K562 (cell line): ENCODE results near the gene USP15. TPM values are rescaled to one million over a fixed set of nuclear protein-coding genes. Genes with fewer than 3 reads are reported as not detected.

Experiments used
- ATAC-seq: fragments of 200-7000 bp; cut with Tn5 transposase; 3 replicates; pipeline ENCODE4 v1.9.1; 2020; ENCODE audit warnings: moderate library complexity
- BruUV-seq: library from RNA; stranded (reverse); fragments of 400-500 nt; replicated peaks from 2 replicates; lab custom pipeline; 2021; lab: Mats Ljungman, UMichigan
- CTCF ChIA-PET: fragments of 300-600 bp; formaldehyde crosslinking; extraction: SDS; loops from one replicate; lab custom pipeline; 2021; ENCODE audit warnings: low intra/inter-chr PET ratio; lab: Yijun Ruan, JAX
- POLR2A ChIA-PET: fragments of 300-600, 350-650 bp; sonication (Branson Sonifier 250); formaldehyde crosslinking; extraction: SDS; loops from one replicate; lab custom pipeline; 2021; ENCODE audit warnings: antibody characterized with exemption, inconsistent platforms; lab: Yijun Ruan, JAX
- DNase-seq, 4 experiments: peaks; one replicate each; pipeline versions ENCODE4 v3.0.0 to v3.0.0-alpha.2; 2011 to 2018; ENCODE audit warnings: low spot score in 3 of 4, mixed read lengths in 3 of 4; ENCODE audit errors: extremely low read depth in 1 of 4
- FAIRE-seq: peaks from 2 replicates; lab custom pipeline; 2011; peaks lifted over from hg19 to GRCh38; lab: Jason Lieb, UNC
- H2AFZ ChIP-seq: 2 replicates; pipeline ENCODE4 v1.6.0; 2011; ENCODE audit warnings: low read depth, low read length, control low read depth, inconsistent platforms
- H3K27ac ChIP-seq: fragments of 200-600 bp; 3 replicates; pipeline ENCODE4 v1.8.0; 2011; ENCODE audit warnings: low read depth, mild to moderate bottlenecking, control low read depth, inconsistent platforms, low read length, moderate library complexity, mixed read lengths; ENCODE audit errors: extremely low read depth
- H3K27me3 ChIP-seq, 2 experiments: fragments of 300-600 bp in 1 of 2; 2 replicates in 1 of 2; 3 replicates in 1 of 2; pipeline versions ENCODE4 v1.6.0 to v1.8.0; 2011; ENCODE audit warnings: inconsistent platforms in 2 of 2, low read length in 2 of 2, mild to moderate bottlenecking in 1 of 2, mixed read lengths in 1 of 2, moderate library complexity in 1 of 2; ENCODE audit not compliant: control insufficient read depth in 2 of 2, insufficient read depth in 2 of 2
- H3K36me3 ChIP-seq: fragments of 300-600 bp; 3 replicates; pipeline ENCODE4 v1.8.0; 2011; ENCODE audit warnings: mild to moderate bottlenecking, low read length, inconsistent platforms; ENCODE audit not compliant: control insufficient read depth, insufficient read depth
- H3K4me1 ChIP-seq, 2 experiments: fragments of 200-600 bp in 1 of 2; replicated peaks in 1 of 2; 2 replicates in 1 of 2; 3 replicates in 1 of 2; pipeline versions ENCODE4 v1.5.1 to v1.8.0; 2011; ENCODE audit warnings: inconsistent platforms in 2 of 2, low read length in 2 of 2, mild to moderate bottlenecking in 1 of 2, mixed read lengths in 1 of 2, moderate library complexity in 1 of 2; ENCODE audit not compliant: control insufficient read depth in 2 of 2, insufficient read depth in 2 of 2
- H3K4me2 ChIP-seq: 2 replicates; pipeline ENCODE4 v1.6.1; 2011; ENCODE audit warnings: low read length, control low read depth, inconsistent platforms, mixed read lengths; ENCODE audit not compliant: insufficient read depth
- H3K4me3 ChIP-seq: fragments of 200-600 bp; sonication (generic), shearing (Covaris generic); 2 replicates; pipeline ENCODE4 v1.5.1; 2016; ENCODE audit warnings: control low read depth, inconsistent platforms
- H3K79me2 ChIP-seq: fragments of 200-600 bp; 3 replicates; pipeline ENCODE4 v1.8.0; 2011; ENCODE audit warnings: low read length, inconsistent platforms; ENCODE audit not compliant: control insufficient read depth, insufficient read depth
- H3K9ac ChIP-seq, 2 experiments: 2 replicates each; pipeline versions ENCODE4 v1.6.0 to v1.6.1; 2011; ENCODE audit warnings: low read depth in 2 of 2, low read length in 2 of 2, control low read depth in 1 of 2, inconsistent platforms in 1 of 2, mild to moderate bottlenecking in 1 of 2, mixed read lengths in 1 of 2; ENCODE audit not compliant: insufficient read depth in 1 of 2
- H3K9me1 ChIP-seq: one replicate; pipeline ENCODE4 v1.6.0; 2011; ENCODE audit warnings: inconsistent platforms, mild to moderate bottlenecking, low read length, moderate library complexity; ENCODE audit not compliant: control insufficient read depth, insufficient read depth
- H3K9me3 ChIP-seq: replicated peaks from 2 replicates; pipeline ENCODE4 v1.5.1; 2011; ENCODE audit warnings: low read depth, low read length, inconsistent platforms; ENCODE audit not compliant: control insufficient read depth, insufficient read depth
- H4K20me1 ChIP-seq: replicated peaks from 2 replicates; pipeline ENCODE4 v1.6.1; 2011; ENCODE audit warnings: low read length, inconsistent platforms, mixed read lengths; ENCODE audit not compliant: control insufficient read depth, insufficient read depth
- CBX3 ChIP-seq, 2 experiments: IDR thresholded peaks; 1 replicate in 1 of 2; 2 replicates in 1 of 2; pipeline ENCODE4 v1.6.1; 2012; ENCODE audit warnings: inconsistent platforms in 2 of 2, low read length in 2 of 2, borderline replicate concordance in 1 of 2, control low read depth in 1 of 2
- HLTF ChIP-seq: fragments of 450-650 bp; IDR thresholded peaks from 2 replicates; pipeline ENCODE4 v1.6.1; 2016
- JUND ChIP-seq, 2 experiments: IDR thresholded peaks; 2 replicates in 1 of 2; 3 replicates in 1 of 2; pipeline ENCODE4 v1.6.1; 2011; ENCODE audit warnings: borderline replicate concordance in 2 of 2, low read depth in 2 of 2, low read length in 2 of 2, improper control_type of control experiment in 1 of 2, missing biosample characterization in 1 of 2, missing genetic modification characterization in 1 of 2, missing genetic modification reagents in 1 of 2
- PBX2 ChIP-seq, 2 experiments: IDR thresholded peaks in 1 of 2; conservative IDR thresholded peaks in 1 of 2; 2 replicates each; pipeline ENCODE4 v1.6.1; 2016; ENCODE audit warnings: low read depth in 2 of 2, mild to moderate bottlenecking in 1 of 2, missing compliant biosample characterization in 1 of 2, missing genetic modification characterization in 1 of 2, moderate library complexity in 1 of 2
- PPARD ChIP-seq: fragments of 250-450 bp; sonication (Bioruptor Pico); IDR thresholded peaks from 2 replicates; pipeline ENCODE4 v1.8.0; 2022; ENCODE audit warnings: inconsistent platforms, mild to moderate bottlenecking, moderate library complexity
- RBM22 ChIP-seq: fragments of 200-400 bp; formaldehyde crosslinking; IDR thresholded peaks from 2 replicates; pipeline ENCODE4 v1.6.1; 2018; ENCODE audit warnings: low read length, low read depth; ENCODE audit not compliant: poor library complexity, severe bottlenecking
- SIRT6 ChIP-seq: IDR thresholded peaks from one replicate; pipeline ENCODE4 v1.6.1; 2012; ENCODE audit warnings: low read depth, mild to moderate bottlenecking, control low read depth, inconsistent platforms, low read length, moderate library complexity
- YY1 ChIP-seq, 3 experiments: IDR thresholded peaks; 2 replicates each; pipeline ENCODE4 v1.6.1; 2011; ENCODE audit warnings: low read length in 2 of 3, mild to moderate bottlenecking in 2 of 3, moderate library complexity in 2 of 3, borderline replicate concordance in 1 of 3, control low read depth in 1 of 3, low read depth in 1 of 3; ENCODE audit not compliant: insufficient read depth in 3 of 3, insufficient replicate concordance in 2 of 3, control insufficient read depth in 1 of 3, insufficient read length in 1 of 3; ENCODE audit errors: extremely low read depth in 1 of 3
- ZNF584 ChIP-seq: fragments of 200-800 bp; sonication (Bioruptor generic); IDR thresholded peaks from 2 replicates; pipeline ENCODE4 v1.6.1; 2016; ENCODE audit warnings: low read depth, mild to moderate bottlenecking, missing genetic modification characterization, missing compliant biosample characterization
- WGBS: fragments of 100-300 bp; shearing (Covaris generic); methylation state at CpG from one replicate; pipeline ENCODE4 v1.1.6; 2016; ENCODE audit warnings: low coverage, mixed read lengths; ENCODE audit not compliant: insufficient coverage; ENCODE audit errors: missing lambda C conversion rate; 5-methylcytosine and 5-hydroxymethylcytosine counted together
- in situ Hi-C: fragments of 300-500 bp; cut with MboI; formaldehyde crosslinking; loops from 4 replicates; pipeline ENCODE4 v1.15.0; 2018; ENCODE audit warnings: inconsistent platforms, mixed read lengths
- intact Hi-C: fragments of 100-400 bp; cut with micrococcal nuclease; formaldehyde crosslinking; loops from 2 replicates; pipeline ENCODE4 v1.14.2; 2022
- polyA plus RNA-seq, 8 experiments: library from polyadenylated mRNA; depleted of rRNA in 4 of 8; stranded (reverse) in 5 of 8; unstranded in 3 of 8; fragments of >200 nt; fragmentation: Nextera tagmentation in 2 of 8; fragmentation: Illumina TruSeq in 1 of 8; extraction: Ambion mirVana in 2 of 8; extraction: Trizol in 1 of 8; gene quantifications; 2 replicates each; pipeline versions ENCODE4 v1.2.1 to v1.2.3, GENCODE V29; 2011 to 2014; ENCODE audit warnings: inconsistent platforms in 1 of 8, missing spikeins in 1 of 8
- total RNA-seq, 7 experiments: library from RNA; depleted of rRNA in 6 of 7; stranded (reverse); fragments of >200 nt in 6 of 7; fragmentation: Illumina TruSeq in 2 of 7; extraction: Trizol in 2 of 7; gene quantifications; 2 replicates each; pipeline versions ENCODE4 v1.2.1 to v1.2.3, GENCODE V29; 2011 to 2021; ENCODE audit warnings: low replicate concordance in 1 of 7

The USP15 gene
- total and polyA plus RNA-seq, 9 of the 15 experiments (the other 6 are each of a cell fraction or from before 2014, with no cell fraction given): 140 to 272 (median 182) TPM

GRCh38 chr12:62382526-62382925, 122.3 kb downstream of the USP15 start:
- FAIRE-seq (no peak), ATAC-seq (no peak), DNase-seq (no peak)
- POLR2A ChIA-PET: no interaction called here
- no peak overlapping the region for H3K4me2 ChIP-seq
- no peaks in the 10 kb centered on the region for H3K9me1 ChIP-seq
- CTCF ChIA-PET: no interaction called here
- no peaks in the 10 kb centered on the region for H3K9me3 ChIP-seq
- H3K27me3 ChIP-seq: no peaks in the 10 kb centered on the region
- no peaks in the 10 kb centered on the region for H4K20me1 ChIP-seq
- intact Hi-C loops: no loop called here
- H3K27ac ChIP-seq: no peak overlapping the region
- no peak overlapping the region for H3K4me3 ChIP-seq
- no peak overlapping the region for H3K9ac ChIP-seq
- no TSS peak for BruUV-seq
- WGBS: 82% methylated on average over 2 of the region's 2 CpGs
- H3K4me1 ChIP-seq: no peaks in the 10 kb centered on the region
- H3K36me3 ChIP-seq: peaks cover 78% of the 10 kb centered on the region
- H3K79me2 ChIP-seq: peaks cover 33% of the 10 kb centered on the region
- in situ Hi-C loops: no loop called here
- TF ChIP-seq ZNF584 (CRISPR knock-in tag): no peak
- no peak for TF ChIP-seq JUND (IDR thresholded peaks at IDR 0.05; ENCODE audit: borderline replicate concordance, low read depth, low read length)
- TF ChIP-seq JUND (tag; IDR thresholded peaks at IDR 0.05; ENCODE audit: borderline replicate concordance, low read depth, low read length): no peak
- peak; percentile 35 for TF ChIP-seq RBM22
- TF ChIP-seq SIRT6: no peak
- H2AFZ ChIP-seq: no peak overlapping the region

- intact Hi-C loops (no loop called here), in situ Hi-C loops (no loop called here)
- no peaks in the 10 kb centered on the region for H4K20me1 ChIP-seq
- ATAC-seq: no peak
- no TSS peak for BruUV-seq
- no peak overlapping the region for H3K9ac ChIP-seq
- H3K27ac ChIP-seq: no peak overlapping the region
- H3K4me1 ChIP-seq: no peaks in the 10 kb centered on the region
- POLR2A ChIA-PET: no interaction called here
- H3K27me3 ChIP-seq: no peaks in the 10 kb centered on the region
- H3K4me2 ChIP-seq: no peak overlapping the region
- FAIRE-seq: no peak
- no peak overlapping the region for H2AFZ ChIP-seq
- H3K9me3 ChIP-seq: no peaks in the 10 kb centered on the region
- H3K79me2 ChIP-seq: peaks cover 4% of the 10 kb centered on the region; the same call in 1 of the 3 replicates
- peaks cover 91% of the 10 kb centered on the region for H3K36me3 ChIP-seq
- no peaks in the 10 kb centered on the region for H3K9me1 ChIP-seq
- CTCF ChIA-PET: no interaction called here
- TF ChIP-seq PPARD (no peak), PBX2 (CRISPR knock-in tag; IDR thresholded peaks at IDR 0.05; ENCODE audit: low read depth) (no peak), PBX2 (tag; conservative IDR thresholded peaks at IDR 0.05; ENCODE audit: low read depth) (0 out of 2 replicates have a peak, but pooled peaks have one; percentile 25), HLTF (no peak), YY1 (IDR thresholded peaks at IDR 0.05; ENCODE audit: borderline replicate concordance in 1 of 3, control insufficient read depth in 1 of 3, extremely low read depth in 1 of 3, insufficient read depth in 3 of 3, insufficient read length in 1 of 3, insufficient replicate concordance in 2 of 3, low read depth in 1 of 3, low read length in 2 of 3) (no peak), CBX3 (IDR thresholded peaks at IDR 0.05; ENCODE audit: borderline replicate concordance in 1 of 2, low read length in 2 of 2) (no peak)
- WGBS: 72% methylated on average over 4 of the region's 4 CpGs
- no peak for DNase-seq
- no peak overlapping the region for H3K4me3 ChIP-seq
Observed at GRCh38 chr12:62396750-62397149, 136.5 kb downstream of the USP15 start.
